Heart left ventricle (tissue), 16 donors: ENCODE measurements around the gene ADAMTS18. TPM values are rescaled to one million over a fixed set of nuclear protein-coding genes. Genes with fewer than 3 reads are reported as not detected.
"Not testable (repeated sequence)": the region's sequence is repeated elsewhere in the genome, so short reads cannot be mapped to it uniquely, and the experiment has no call there.

Experiments used
- ATAC-seq, 4 donors: fragments of 200-7000 bp; cut with Tn5 transposase; one replicate each; pipeline ENCODE4 v1.9.1; 2020 to 2022; ENCODE audit warnings: moderate library complexity in 4 of 4, mild to moderate bottlenecking in 3 of 4, moderate number of reproducible peaks in 1 of 4
- DNase-seq, 5 donors: peaks; one replicate each; pipeline ENCODE4 v3.0.0-alpha.2; 2020
- H3K27ac ChIP-seq, 12 donors: fragments of 200-600 bp; sonication (generic) in 4 of 12; one replicate each; pipeline versions ENCODE4 v1.5.0 to v1.8.0; 2016 to 2022; ENCODE audit warnings: mild to moderate bottlenecking in 2 of 12
- H3K27me3 ChIP-seq, 9 donors: fragments of 200-600 bp; sonication (generic) in 2 of 9; one replicate each; pipeline versions ENCODE4 v1.5.1 to v1.8.0; 2016 to 2022; ENCODE audit warnings: mild to moderate bottlenecking in 3 of 9
- H3K36me3 ChIP-seq, 9 donors: fragments of 200-600 bp; sonication (generic) in 2 of 9; one replicate each; pipeline versions ENCODE4 v1.5.0 to v1.8.0; 2018 to 2022; ENCODE audit warnings: mild to moderate bottlenecking in 2 of 9
- H3K4me1 ChIP-seq, 12 donors: fragments of 200-600 bp; sonication (generic) in 4 of 12; one replicate each; pipeline versions ENCODE4 v1.5.0 to v1.8.0; 2016 to 2022; ENCODE audit warnings: mild to moderate bottlenecking in 3 of 12
- H3K4me3 ChIP-seq, 12 donors: fragments of 200-600 bp; sonication (generic) in 4 of 12; one replicate each; pipeline versions ENCODE4 v1.5.0 to v1.8.0; 2017 to 2022; ENCODE audit warnings: mild to moderate bottlenecking in 9 of 12, moderate library complexity in 4 of 12
- H3K9me3 ChIP-seq, 12 donors: fragments of 200-600 bp; sonication (generic) in 4 of 12; one replicate each; pipeline versions ENCODE4 v1.5.0 to v1.8.0; 2016 to 2022; ENCODE audit warnings: mild to moderate bottlenecking in 1 of 12
- CTCF ChIP-seq, 12 donors: fragments of 200-600 bp; sonication (generic) in 4 of 12; IDR thresholded peaks; one replicate each; pipeline versions ENCODE4 v1.5.0 to v1.8.0; 2018 to 2022; ENCODE audit warnings: antibody characterized with exemption in 12 of 12, mild to moderate bottlenecking in 5 of 12
- POLR2A ChIP-seq, 2 donors: fragments of 450-650 bp; IDR thresholded peaks; one replicate each; pipeline ENCODE4 v1.6.1; 2017; ENCODE audit warnings: antibody characterized with exemption in 2 of 2, mild to moderate bottlenecking in 2 of 2, moderate library complexity in 2 of 2
- WGBS, 4 donors: extraction: QIAGEN DNeasy Blood & Tissue Kit in 2 of 4; methylation state at CpG; one replicate each; pipeline versions ENCODE4 v1.1.5 to v1.1.7; 2013 to 2018; 5-methylcytosine and 5-hydroxymethylcytosine counted together
- intact Hi-C, 10 donors: fragments of 100-400 bp; cut with DNase I; formaldehyde crosslinking; loops; one replicate each; pipeline versions ENCODE4 v1.11.1 to v1.14.2; 2022
- polyA plus RNA-seq, 2 donors: library from polyadenylated mRNA; stranded (reverse); fragments of 200-250 nt; gene quantifications; one replicate each; pipeline ENCODE4 v1.2.3, GENCODE V29; 2013
- total RNA-seq, 9 donors: library from RNA; depleted of rRNA in 2 of 9; stranded (reverse); fragments of >200 nt in 2 of 9; fragmentation: NEBNext Ultra II Directional in 3 of 9; extraction: Animal tissue kit (Norgen Biotek cat#: 25700) in 3 of 9; gene quantifications; one replicate each; pipeline versions ENCODE4 v1.1.0 to v1.2.4, GENCODE V29; 2016 to 2023
- donor health status: ischemic (EF 13 %, LVEDD 7.1; RV severe dilation, severe dysfunction).
- donor health status: healthy with polysubstance abuse.
- donor health status: DM: no; HTN: yes; CAD: no.
- donor health status: DM: no; HTN: no; CAD: no.
- donor health status: ischemic (EF 25% LVEDD 6.9; RV normal size, moderate dysfunction).
- donor health status: ischemic (EF 25% LVEDD 5.7; RV mildly dilated, moderate dysfunction).
- donor health status: healthy.
- donor health status: DM: yes; HTN: yes; CAD: no.
- donor health status: ischemic (EF 35%, LVEDD 5.7; RV mildly dilated, moderate dysfunction).
- donor health status: nonischemic (EF 11% LVEDD 7.7; RV severe dilation, severe dysfunction).
- donor health status: DM: yes; HTN: yes; CAD: no.
- donor health status: PGD.
- donor health status: ischemic (EF 29% LVEDD 5.4; RV normal size, mild dysfunction).
- donor health status: nonischemic (EF 23%, LVEDD 6.1; RV moderate dilation, normal function).

Gene ADAMTS18
- total and polyA plus RNA-seq, 11 donors: 0.10 to 0.69 (median 0.14) TPM; not detected in 8

GRCh38 chr16:77271532-77272426, 163.1 kb downstream of the ADAMTS18 start:
- no peak for DNase-seq
- intact Hi-C loops: no loop called here
- H3K4me3 ChIP-seq: no peak overlapping the region
- no peaks in the 10 kb centered on the region for H3K4me1 ChIP-seq
- H3K9me3 ChIP-seq: peaks cover 0 to 15% (median 0%) of the 10 kb centered on the region in 12 donors
- H3K27ac ChIP-seq: no peak overlapping the region
- TF ChIP-seq POLR2A (IDR thresholded peaks at IDR 0.05): no peak
- TF ChIP-seq CTCF (IDR thresholded peaks at IDR 0.05): no peak
- H3K27me3 ChIP-seq: no peaks in the 10 kb centered on the region
- H3K36me3 ChIP-seq: no peaks in the 10 kb centered on the region
- WGBS, 4 donors: 65 to 73% (median 69%) methylated on average over 8 of the region's 8 CpGs
- no peak for ATAC-seq

- H3K27me3 ChIP-seq, H3K4me1 ChIP-seq, H3K27ac ChIP-seq, DNase-seq, H3K4me3 ChIP-seq, H3K36me3 ChIP-seq, intact Hi-C loops, ATAC-seq: not testable (repeated sequence)
- 70 to 84% (median 75%) methylated on average over 1 of the region's 1 CpG for WGBS, 4 donors
- peaks cover 0 to 18% (median 0%) of the 10 kb centered on the region in 12 donors for H3K9me3 ChIP-seq
Observed at GRCh38 chr16:77266185-77266584, 168.6 kb downstream of the ADAMTS18 start.

- no peaks in the 10 kb centered on the region for H3K4me1 ChIP-seq
Observed at GRCh38 chr16:77262971-77263370, 171.9 kb downstream of the ADAMTS18 start.

GRCh38 chr16:77250400-77250799, 184.4 kb downstream of the ADAMTS18 start:
- no peak for TF ChIP-seq POLR2A (IDR thresholded peaks at IDR 0.05)
- TF ChIP-seq CTCF (IDR thresholded peaks at IDR 0.05): no peak
- H3K4me1 ChIP-seq: no peaks in the 10 kb centered on the region
- H3K27ac ChIP-seq: no peak overlapping the region
- no peak overlapping the region for H3K4me3 ChIP-seq
- no peaks in the 10 kb centered on the region for H3K9me3 ChIP-seq
- no peak for DNase-seq
- intact Hi-C loops: no loop called here
- 77 to 87% (median 85%) methylated on average over 4 of the region's 4 CpGs for WGBS, 4 donors
- ATAC-seq: no peak
- H3K27me3 ChIP-seq: no peaks in the 10 kb centered on the region
- no peaks in the 10 kb centered on the region for H3K36me3 ChIP-seq

More at GRCh38 chr16:77262971-77263370, 171.9 kb downstream of the ADAMTS18 start:
- Histone ChIP-seq H3K36me3 (no peaks in the 10 kb centered on the region), H3K27me3 (no peaks in the 10 kb centered on the region), H3K4me3 (no peak overlapping the region), H3K27ac (no peak overlapping the region), H3K9me3 (peaks cover 0 to 4% (median 0%) of the 10 kb centered on the region in 12 donors)
- DNase-seq (no peak), ATAC-seq (no peak)
- intact Hi-C loops: no loop called here
- WGBS, 4 donors: 57 to 77% (median 65%) methylated on average over 3 of the region's 3 CpGs
- TF ChIP-seq POLR2A (IDR thresholded peaks at IDR 0.05) (no peak), CTCF (IDR thresholded peaks at IDR 0.05) (no peak)
